Right cardiac atrium (tissue), 5 donors: ENCODE data around the gene CRYGC. TPM values are rescaled to one million over a fixed set of nuclear protein-coding genes. Genes with fewer than 3 reads are reported as not detected.
A peak's percentile ranks its signal among the peaks of the same experiment; 100 is the strongest.
"Not testable (repeated sequence)": the region's sequence is repeated elsewhere in the genome, so short reads cannot be mapped to it uniquely, and the experiment has no call there.

ENCODE experiments used
- ATAC-seq, 2 donors: fragments of 200-7000 bp; cut with Tn5 transposase; one replicate each; pipeline versions ENCODE4 v1.8.0 to v1.9.1; 2020; ENCODE audit warnings: moderate library complexity in 2 of 2, mild to moderate bottlenecking in 1 of 2
- DNase-seq, 3 donors: peaks; one replicate each; pipeline ENCODE4 v3.0.0-alpha.2; 2020
- H3K27ac ChIP-seq: one replicate; pipeline ENCODE4 v1.5.1; 2013; ENCODE audit warnings: mild to moderate bottlenecking, low read length, control low read depth, moderate library complexity
- H3K27me3 ChIP-seq: one replicate; pipeline ENCODE4 v1.6.1; 2013; ENCODE audit not compliant: control insufficient read depth, insufficient read depth
- H3K4me1 ChIP-seq: one replicate; pipeline ENCODE4 v1.6.1; 2013; ENCODE audit warnings: low read length; ENCODE audit not compliant: control insufficient read depth, insufficient read depth
- H3K4me3 ChIP-seq: one replicate; pipeline ENCODE4 v1.5.1; 2013; ENCODE audit warnings: low read length, control low read depth
- H3K9me3 ChIP-seq: one replicate; pipeline ENCODE4 v1.6.1; 2013; ENCODE audit warnings: low read length; ENCODE audit not compliant: control insufficient read depth
- WGBS: extraction: QIAGEN DNeasy Blood & Tissue Kit; methylation state at CpG from one replicate; pipeline ENCODE4 v1.1.7; 2013; 5-methylcytosine and 5-hydroxymethylcytosine counted together
- intact Hi-C, 4 donors: fragments of 100-400 bp; cut with DNase I; formaldehyde crosslinking; loops; one replicate each; pipeline versions ENCODE4 v1.11.0 to v1.14.0; 2022 to 2023
- polyA plus RNA-seq: library from polyadenylated mRNA; stranded (reverse); fragments of 200-250 nt; gene quantifications from one replicate; pipeline ENCODE4 v1.2.3, GENCODE V29; 2013
- total RNA-seq, 4 donors: library from RNA; stranded (reverse); fragmentation: NEBNext Ultra II Directional; extraction: Animal tissue kit (Norgen Biotek cat#: 25700); gene quantifications; one replicate each; pipeline ENCODE4 v1.2.1, GENCODE V29; 2021
- donor health status: healthy with polysubstance abuse.
- donor health status: DM: no; HTN: yes; CAD: no.
- donor health status: DM: no; HTN: no; CAD: no.
- donor health status: DM: no; HTN: yes; CAD: no; lungs with severe emphysema.
- donor health status: DM: yes; HTN: yes; CAD: no.

The CRYGC gene
- total and polyA plus RNA-seq, 5 donors = not detected

DNA sequence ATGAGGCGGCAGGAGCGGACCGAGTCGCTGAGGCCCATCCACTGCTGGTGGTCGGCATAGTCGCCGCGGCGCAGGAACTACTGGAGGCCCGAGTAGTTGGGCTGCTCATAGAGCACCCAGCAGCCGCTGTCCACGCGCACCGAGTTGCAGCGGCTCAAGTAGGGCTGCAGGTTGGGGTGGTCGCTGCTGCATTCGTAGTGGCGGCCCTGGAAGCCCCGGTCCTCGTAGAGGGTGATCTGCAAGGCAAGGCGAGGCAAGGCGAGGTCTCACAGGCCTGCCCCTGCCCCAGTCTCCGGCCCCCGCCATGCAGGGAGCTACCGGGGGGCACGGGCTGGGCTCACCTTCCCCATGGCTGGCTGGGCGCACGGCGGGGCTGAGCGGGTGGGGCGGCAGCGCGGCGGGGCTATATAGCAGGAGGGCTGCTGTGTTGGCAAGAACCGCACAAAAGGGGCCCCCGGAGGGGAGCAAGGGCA, 17.3 kb downstream of the CRYGC start:
- H3K27me3 ChIP-seq, H3K27ac ChIP-seq, H3K4me1 ChIP-seq, H3K9me3 ChIP-seq, intact Hi-C loops: not testable (repeated sequence)
- WGBS = 11% methylated on average over 36 of the region's 36 CpGs
- DNase-seq = peak in 1 of 3 donors; percentile 38
- H3K4me3 ChIP-seq = peak overlapping the region; percentile 29
- peak in 1 of 2 donors; percentile 28 for ATAC-seq

GRCh38 chr2:208103616-208104015, 26.0 kb downstream of the CRYGC start:
- WGBS = 82% methylated on average over 3 of the region's 3 CpGs
- Histone ChIP-seq H3K4me1 (no peaks in the 10 kb centered on the region), H3K9me3 (no peaks in the 10 kb centered on the region), H3K27me3 (no peaks in the 10 kb centered on the region), H3K4me3 (no peak overlapping the region), H3K27ac (no peak overlapping the region)
- no peak for DNase-seq
- intact Hi-C loops = loop anchor here in 1 of 4 donors (5.0 kb wide), 1 partner anchor 149 kb away; no protein-coding TSS in a partner anchor
- no peak for ATAC-seq

GRCh38 chr2:208101716-208102631, 27.7 kb downstream of the CRYGC start:
- no peaks in the 10 kb centered on the region for H3K27me3 ChIP-seq
- no peak overlapping the region for H3K4me3 ChIP-seq
- peak in 1 of 2 donors; percentile 57 for ATAC-seq
- no peak for DNase-seq
- WGBS = 30% methylated on average over 10 of the region's 10 CpGs
- H3K9me3 ChIP-seq = no peaks in the 10 kb centered on the region
- intact Hi-C loops = loop anchor here in 1 of 4 donors (5.0 kb wide), 1 partner anchor 150 kb away; no protein-coding TSS in a partner anchor
- no peaks in the 10 kb centered on the region for H3K4me1 ChIP-seq
- H3K27ac ChIP-seq = no peak overlapping the region

GRCh38 chr2:208099682-208100470, 29.8 kb downstream of the CRYGC start:
- no peak overlapping the region for H3K27ac ChIP-seq
- no peak for ATAC-seq
- no peaks in the 10 kb centered on the region for H3K27me3 ChIP-seq
- intact Hi-C loops = loop anchor here in 1 of 4 donors (5.0 kb wide), 1 partner anchor 152 kb away; no protein-coding TSS in a partner anchor
- H3K4me1 ChIP-seq = no peaks in the 10 kb centered on the region
- no peak for DNase-seq
- H3K9me3 ChIP-seq = no peaks in the 10 kb centered on the region
- WGBS = 70% methylated on average over 13 of the region's 13 CpGs
- no peak overlapping the region for H3K4me3 ChIP-seq

DNA sequence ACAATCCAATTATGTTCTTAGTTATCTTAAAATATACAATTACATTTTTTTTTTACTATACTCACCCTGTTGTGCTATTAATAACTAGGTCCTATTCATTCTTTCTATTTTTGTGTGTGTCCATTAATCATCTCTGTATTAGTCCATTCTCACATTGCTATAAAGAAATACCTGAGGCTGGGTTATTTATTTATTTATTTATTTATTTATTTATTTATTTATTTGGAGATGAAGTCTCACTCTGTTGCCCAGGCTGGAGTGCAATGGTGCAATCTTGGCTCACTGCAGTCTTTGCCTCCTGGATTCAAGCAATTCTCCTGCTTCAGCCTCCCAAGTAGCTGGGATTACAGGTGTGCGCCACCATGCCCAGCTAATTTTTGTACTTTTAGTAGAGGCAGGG, 30.9 kb downstream of the CRYGC start:
- intact Hi-C loops, DNase-seq, H3K4me1 ChIP-seq, H3K4me3 ChIP-seq, H3K27ac ChIP-seq, H3K27me3 ChIP-seq, H3K9me3 ChIP-seq, ATAC-seq: not testable (repeated sequence)
- WGBS = 100% methylated on average over 1 of the region's 1 CpG

DNA sequence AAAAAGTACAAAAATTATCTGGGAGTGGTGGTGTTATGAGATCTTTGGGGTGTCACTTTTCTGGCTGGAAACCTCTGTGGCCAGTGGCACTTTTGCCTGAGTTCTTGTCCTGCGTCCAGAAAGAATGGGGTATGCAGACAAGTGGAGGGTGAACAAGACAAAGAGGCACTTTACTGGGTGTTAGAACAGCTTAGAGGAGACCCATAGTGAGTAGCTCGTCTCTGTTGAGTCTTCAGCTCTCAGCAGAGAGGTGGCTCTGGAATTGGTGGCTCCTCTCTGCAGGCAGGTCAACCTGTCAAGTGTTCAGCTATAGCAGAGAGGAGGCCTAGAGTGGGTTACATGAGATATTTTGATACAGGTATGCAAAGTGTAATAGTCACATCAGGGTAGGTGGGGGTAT, 31.4 kb downstream of the CRYGC start:
- no peaks in the 10 kb centered on the region for H3K27me3 ChIP-seq
- intact Hi-C loops = no loop called here
- H3K9me3 ChIP-seq = no peaks in the 10 kb centered on the region
- DNase-seq (no peak), ATAC-seq (peak; percentile 33 to 70)
- H3K27ac ChIP-seq = no peak overlapping the region
- H3K4me1 ChIP-seq = no peaks in the 10 kb centered on the region
- 42% methylated on average over 2 of the region's 2 CpGs for WGBS
- no peak overlapping the region for H3K4me3 ChIP-seq

- no peaks in the 10 kb centered on the region for H3K27me3 ChIP-seq
- intact Hi-C loops = no loop called here
- no peak overlapping the region for H3K27ac ChIP-seq
- DNase-seq = no peak
- peak; percentile 64 to 87 for ATAC-seq
- no peak overlapping the region for H3K4me3 ChIP-seq
- 31% methylated on average over 5 of the region's 5 CpGs for WGBS
- H3K4me1 ChIP-seq = no peaks in the 10 kb centered on the region
- H3K9me3 ChIP-seq = no peaks in the 10 kb centered on the region
These were observed 31.8 kb downstream of the CRYGC start for GRCh38 chr2:208097801-208098200.

DNA sequence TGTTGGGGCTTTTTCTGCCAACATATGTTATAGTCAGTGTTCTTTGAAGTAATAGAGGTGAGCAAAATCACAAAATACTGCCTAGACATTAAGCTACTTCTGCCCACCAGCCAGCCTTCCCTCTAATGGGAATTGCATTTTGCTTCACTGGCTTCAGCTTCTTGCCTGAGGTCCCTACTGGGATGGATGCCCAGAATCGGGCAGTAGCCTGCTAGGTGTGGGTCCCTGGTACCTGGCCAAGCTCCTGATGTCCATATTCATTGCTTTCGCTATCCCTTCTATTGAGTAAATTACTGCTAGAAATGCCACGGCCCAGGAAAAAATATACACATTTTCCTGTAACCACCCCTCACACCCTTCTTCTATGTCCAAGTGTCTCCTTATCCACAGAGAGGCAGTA, 32.3 kb downstream of the CRYGC start:
- Histone ChIP-seq H3K9me3 (no peaks in the 10 kb centered on the region), H3K27ac (no peak overlapping the region), H3K4me3 (no peak overlapping the region), H3K27me3 (no peaks in the 10 kb centered on the region), H3K4me1 (no peaks in the 10 kb centered on the region)
- intact Hi-C loops = no loop called here
- peak in 2 of 3 donors; percentile 64 for DNase-seq
- WGBS = 38% methylated on average over 3 of the region's 3 CpGs
- peak; percentile 31 to 37 for ATAC-seq

GRCh38 chr2:208096080-208096479, 33.5 kb downstream of the CRYGC start:
- Histone ChIP-seq H3K9me3 (no peaks in the 10 kb centered on the region), H3K4me1 (no peaks in the 10 kb centered on the region), H3K27me3 (no peaks in the 10 kb centered on the region), H3K4me3 (no peak overlapping the region), H3K27ac (no peak overlapping the region)
- DNase-seq (no peak), ATAC-seq (no peak)
- 81% methylated on average over 3 of the region's 3 CpGs for WGBS
- intact Hi-C loops = no loop called here

GRCh38 chr2:208093128-208093527, 36.5 kb downstream of the CRYGC start:
- DNase-seq (no peak), ATAC-seq (no peak)
- H3K9me3 ChIP-seq = no peaks in the 10 kb centered on the region
- no peaks in the 10 kb centered on the region for H3K4me1 ChIP-seq
- intact Hi-C loops = no loop called here
- H3K4me3 ChIP-seq = no peak overlapping the region
- no peaks in the 10 kb centered on the region for H3K27me3 ChIP-seq
- H3K27ac ChIP-seq = no peak overlapping the region
